Neural cell (in vitro differentiated cells): ENCODE measurements around the gene RALGDS. TPM values are rescaled to one million over a fixed set of nuclear protein-coding genes. Genes with fewer than 3 reads are reported as not detected.

Experiments used
- H2AFZ ChIP-seq: fragments of 200-600, 300-800 bp; sonication (generic), shearing (Covaris generic); 2 replicates; pipeline ENCODE4 v1.6.0; 2014; ENCODE audit warnings: low read depth, mild to moderate bottlenecking, antibody characterized with exemption, low read length, moderate library complexity
- H3F3A ChIP-seq: fragments of 200-600 bp; shearing (Covaris generic); 2 replicates; pipeline ENCODE4 v1.6.1; 2016; ENCODE audit warnings: mild to moderate bottlenecking, moderate library complexity, mixed read lengths, antibody characterized with exemption, low read length; ENCODE audit not compliant: insufficient read depth, poor library complexity, severe bottlenecking
- H3K27ac ChIP-seq: fragments of 200-600, 300-800 bp; sonication (generic), shearing (Covaris generic); 2 replicates; pipeline ENCODE4 v1.5.1; 2014; ENCODE audit warnings: mild to moderate bottlenecking, low read length, moderate library complexity
- H3K27me3 ChIP-seq: fragments of 300-800, 200-600 bp; sonication (generic), shearing (Covaris generic); 2 replicates; pipeline ENCODE4 v1.6.0; 2014; ENCODE audit warnings: mild to moderate bottlenecking, low read depth, low read length, moderate library complexity; ENCODE audit not compliant: insufficient read depth
- H3K36me3 ChIP-seq: fragments of 300-800, 200-600 bp; sonication (generic), shearing (Covaris generic); 2 replicates; pipeline ENCODE4 v1.5.1; 2014; ENCODE audit warnings: mild to moderate bottlenecking, antibody characterized with exemption, low read length, moderate library complexity; ENCODE audit not compliant: insufficient read depth
- H3K4me2 ChIP-seq: fragments of 300-800, 200-600 bp; sonication (generic), shearing (Covaris generic); 2 replicates; pipeline ENCODE4 v1.6.0; 2014; ENCODE audit warnings: mild to moderate bottlenecking, low read length
- H3K4me3 ChIP-seq: fragments of 300-800, 200-600 bp; sonication (generic), shearing (Covaris generic); 2 replicates; pipeline ENCODE4 v1.5.1; 2014; ENCODE audit warnings: mild to moderate bottlenecking, low read length, moderate library complexity
- H3K79me2 ChIP-seq: fragments of 200-600 bp; shearing (Covaris generic); replicated peaks from 2 replicates; pipeline ENCODE4 v1.6.0; 2014; ENCODE audit warnings: mild to moderate bottlenecking, low read length, moderate library complexity; ENCODE audit not compliant: insufficient read depth
- H3K9ac ChIP-seq: fragments of 300-800, 200-600 bp; sonication (generic), shearing (Covaris generic); 2 replicates; pipeline ENCODE4 v1.6.1; 2016; ENCODE audit warnings: mild to moderate bottlenecking, low read length, mixed read lengths
- H3K9me2 ChIP-seq: fragments of 200-600 bp; shearing (Covaris generic); 2 replicates; pipeline ENCODE4 v1.6.1; 2016; ENCODE audit warnings: mild to moderate bottlenecking, low read length, mixed read lengths; ENCODE audit not compliant: insufficient read depth
- H3K9me3 ChIP-seq: fragments of 200-600, 300-800 bp; sonication (generic), shearing (Covaris generic); 2 replicates; pipeline ENCODE4 v1.6.1; 2016; ENCODE audit warnings: mild to moderate bottlenecking, mixed run types, low read length, moderate library complexity, mixed read lengths
- H4K20me1 ChIP-seq: fragments of 200-600 bp; shearing (Covaris generic); 2 replicates; pipeline ENCODE4 v1.6.1; 2016; ENCODE audit warnings: mild to moderate bottlenecking, mixed run types; ENCODE audit not compliant: insufficient read depth
- CTCF ChIP-seq: fragments of 450-650 bp; IDR thresholded peaks from 2 replicates; pipeline ENCODE4 v1.5.1; 2014; ENCODE audit warnings: antibody characterized with exemption, mild to moderate bottlenecking, moderate library complexity; ENCODE audit not compliant: poor library complexity, severe bottlenecking
- EP300 ChIP-seq: fragments of 450-650 bp; conservative IDR thresholded peaks from 2 replicates; pipeline ENCODE4 v1.6.1; 2014; ENCODE audit warnings: antibody characterized with exemption, mild to moderate bottlenecking, moderate library complexity; ENCODE audit not compliant: poor library complexity, severe bottlenecking
- EZH2 ChIP-seq: fragments of 200-600, 300-800 bp; shearing (Covaris generic), sonication (generic); IDR thresholded peaks from 2 replicates; pipeline ENCODE4 v1.6.1; 2014; ENCODE audit warnings: antibody characterized with exemption, low read length, borderline replicate concordance, mild to moderate bottlenecking; ENCODE audit not compliant: insufficient read depth, poor library complexity, severe bottlenecking
- MXI1 ChIP-seq: fragments of 450-650 bp; conservative IDR thresholded peaks from 2 replicates; pipeline ENCODE4 v1.6.1; 2014; ENCODE audit warnings: antibody characterized with exemption, mild to moderate bottlenecking; ENCODE audit not compliant: poor library complexity, severe bottlenecking
- POLR2AphosphoS5 ChIP-seq: IDR thresholded peaks from 2 replicates; pipeline ENCODE4 v1.6.1; 2012
- RAD21 ChIP-seq: fragments of 450-650 bp; conservative IDR thresholded peaks from 2 replicates; pipeline ENCODE4 v1.6.1; 2014; ENCODE audit warnings: antibody characterized with exemption, mild to moderate bottlenecking, moderate library complexity
- SMC3 ChIP-seq: fragments of 450-650 bp; conservative IDR thresholded peaks from 2 replicates; pipeline ENCODE4 v1.6.1; 2014; ENCODE audit warnings: antibody characterized with exemption, mild to moderate bottlenecking, moderate library complexity; ENCODE audit not compliant: poor library complexity
- TAF1 ChIP-seq: IDR thresholded peaks from 2 replicates; pipeline ENCODE4 v1.6.1; 2012; ENCODE audit warnings: low read depth
- polyA plus RNA-seq: library from polyadenylated mRNA; depleted of rRNA; stranded (reverse); fragments of >200 nt; gene quantifications from 2 replicates; pipeline ENCODE4 v1.2.3, GENCODE V29; 2014
- TF ChIP-seq, protein P1 (sequence below): IDR thresholded peaks from 2 replicates; pipeline ENCODE4 v1.6.1; 2012; ENCODE audit warnings: borderline replicate concordance

Gene RALGDS
- polyA plus RNA-seq, 1 donor from 2014 or later = 174 TPM

DNA sequence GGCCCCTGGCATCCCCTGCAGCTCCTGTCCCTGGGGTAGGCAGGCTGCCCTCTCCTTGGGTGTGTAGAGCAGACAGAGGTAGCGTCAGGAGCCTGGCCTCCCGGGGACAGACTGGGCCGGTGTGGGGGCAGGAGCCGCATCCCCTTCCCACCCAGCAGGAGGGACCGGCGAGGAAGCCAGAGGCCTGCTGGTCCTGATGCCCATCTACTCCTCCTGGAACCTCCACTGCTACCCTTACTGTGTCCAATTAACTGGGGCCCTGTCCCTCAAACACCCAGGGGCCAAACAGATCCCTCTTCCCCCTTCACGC, 15.6 kb downstream of the RALGDS start:
- H3K79me2 ChIP-seq = no peaks in the 10 kb centered on the region
- no peaks in the 10 kb centered on the region for H3K9me2 ChIP-seq
- no peaks in the 10 kb centered on the region for H3K27me3 ChIP-seq
- H3F3A ChIP-seq = no peaks in the 10 kb centered on the region
- no peaks in the 10 kb centered on the region for H4K20me1 ChIP-seq
- no peak overlapping the region for H3K27ac ChIP-seq
- no peak overlapping the region for H2AFZ ChIP-seq
- no peak for TF ChIP-seq SMC3
- no peak for TF ChIP-seq RAD21
- TF ChIP-seq POLR2AphosphoS5 = no peak
- no peak for TF ChIP-seq EP300
- no peak for TF ChIP-seq MXI1
- no peak for TF ChIP-seq CTCF
- no peak for TF ChIP-seq EZH2
- TF ChIP-seq, protein P1, sequence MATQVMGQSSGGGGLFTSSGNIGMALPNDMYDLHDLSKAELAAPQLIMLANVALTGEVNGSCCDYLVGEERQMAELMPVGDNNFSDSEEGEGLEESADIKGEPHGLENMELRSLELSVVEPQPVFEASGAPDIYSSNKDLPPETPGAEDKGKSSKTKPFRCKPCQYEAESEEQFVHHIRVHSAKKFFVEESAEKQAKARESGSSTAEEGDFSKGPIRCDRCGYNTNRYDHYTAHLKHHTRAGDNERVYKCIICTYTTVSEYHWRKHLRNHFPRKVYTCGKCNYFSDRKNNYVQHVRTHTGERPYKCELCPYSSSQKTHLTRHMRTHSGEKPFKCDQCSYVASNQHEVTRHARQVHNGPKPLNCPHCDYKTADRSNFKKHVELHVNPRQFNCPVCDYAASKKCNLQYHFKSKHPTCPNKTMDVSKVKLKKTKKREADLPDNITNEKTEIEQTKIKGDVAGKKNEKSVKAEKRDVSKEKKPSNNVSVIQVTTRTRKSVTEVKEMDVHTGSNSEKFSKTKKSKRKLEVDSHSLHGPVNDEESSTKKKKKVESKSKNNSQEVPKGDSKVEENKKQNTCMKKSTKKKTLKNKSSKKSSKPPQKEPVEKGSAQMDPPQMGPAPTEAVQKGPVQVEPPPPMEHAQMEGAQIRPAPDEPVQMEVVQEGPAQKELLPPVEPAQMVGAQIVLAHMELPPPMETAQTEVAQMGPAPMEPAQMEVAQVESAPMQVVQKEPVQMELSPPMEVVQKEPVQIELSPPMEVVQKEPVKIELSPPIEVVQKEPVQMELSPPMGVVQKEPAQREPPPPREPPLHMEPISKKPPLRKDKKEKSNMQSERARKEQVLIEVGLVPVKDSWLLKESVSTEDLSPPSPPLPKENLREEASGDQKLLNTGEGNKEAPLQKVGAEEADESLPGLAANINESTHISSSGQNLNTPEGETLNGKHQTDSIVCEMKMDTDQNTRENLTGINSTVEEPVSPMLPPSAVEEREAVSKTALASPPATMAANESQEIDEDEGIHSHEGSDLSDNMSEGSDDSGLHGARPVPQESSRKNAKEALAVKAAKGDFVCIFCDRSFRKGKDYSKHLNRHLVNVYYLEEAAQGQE = no peak
- TF ChIP-seq TAF1 = no peak
- H3K4me3 ChIP-seq = no peak overlapping the region
- no peak overlapping the region for H3K9ac ChIP-seq
- H3K4me2 ChIP-seq = no peak overlapping the region
- H3K36me3 ChIP-seq = peaks cover 10% of the 10 kb centered on the region
- H3K9me3 ChIP-seq = no peaks in the 10 kb centered on the region

GRCh38 chr9:133104718-133105460, 16.2 kb downstream of the RALGDS start:
- H3K9me2 ChIP-seq = no peaks in the 10 kb centered on the region
- H3K4me2 ChIP-seq = no peak overlapping the region
- no peaks in the 10 kb centered on the region for H3K27me3 ChIP-seq
- H4K20me1 ChIP-seq = no peaks in the 10 kb centered on the region
- peaks cover 10% of the 10 kb centered on the region for H3K36me3 ChIP-seq
- H3K79me2 ChIP-seq = no peaks in the 10 kb centered on the region
- no peak overlapping the region for H2AFZ ChIP-seq
- H3F3A ChIP-seq = no peaks in the 10 kb centered on the region
- H3K9me3 ChIP-seq = no peaks in the 10 kb centered on the region
- no peak overlapping the region for H3K27ac ChIP-seq
- no peak overlapping the region for H3K4me3 ChIP-seq
- TF ChIP-seq EP300 = no peak
- no peak overlapping the region for H3K9ac ChIP-seq
